ENCODE measurements around the gene TFIP11.

- TF ChIP-seq CTCF (conservative IDR thresholded peaks at IDR 0.05; ENCODE audit: low read length) (no peak), EZH2phosphoT487 (IDR thresholded peaks at IDR 0.05; ENCODE audit: borderline replicate concordance) (no peak)
Observed at GRCh38 chr22:26527167-26527566, 14.9 kb upstream of the TFIP11 start.

Measured in Loucy (cell line).